ENCODE results near the gene TSPYL2.

TSPYL2 gene

GRCh38 chrX:53078943-53079342 is 3.2 kb upstream of the TSPYL2 start:
- no peak for TF ChIP-seq CTCF (IDR thresholded peaks at IDR 0.05; ENCODE audit: low read depth, low read length, missing control alignments)
- in situ Hi-C loops (cut with HindIII; ENCODE audit: low sequenced_read_pairs), result no loop called here
- no peak for DNase-seq (ENCODE audit: low read depth)

GRCh38 chrX:53080628-53081580 is 1.3 kb upstream of the TSPYL2 start:
- TF ChIP-seq CTCF (IDR thresholded peaks at IDR 0.05; ENCODE audit: low read depth, low read length, missing control alignments), result no peak
- H3K4me3 ChIP-seq (ENCODE audit: low read depth, low read length), result no peak overlapping the region
- in situ Hi-C loops (cut with HindIII; ENCODE audit: low sequenced_read_pairs), result no loop called here
- DNase-seq (ENCODE audit: low read depth), result no peak

More at GRCh38 chrX:53078943-53079342, 3.2 kb upstream of the TSPYL2 start:
- H3K4me3 ChIP-seq (ENCODE audit: low read depth, low read length), result no peak overlapping the region

GRCh38 chrX:53082773-53083616 is 828 bp downstream of the TSPYL2 start:
- TF ChIP-seq CTCF (IDR thresholded peaks at IDR 0.05; ENCODE audit: low read depth, low read length, missing control alignments), result no peak
- in situ Hi-C loops (cut with HindIII; ENCODE audit: low sequenced_read_pairs), result no loop called here
- peak overlapping the region; percentile 69 for H3K4me3 ChIP-seq (ENCODE audit: low read depth, low read length)
- no peak for DNase-seq (ENCODE audit: low read depth)

DNA sequence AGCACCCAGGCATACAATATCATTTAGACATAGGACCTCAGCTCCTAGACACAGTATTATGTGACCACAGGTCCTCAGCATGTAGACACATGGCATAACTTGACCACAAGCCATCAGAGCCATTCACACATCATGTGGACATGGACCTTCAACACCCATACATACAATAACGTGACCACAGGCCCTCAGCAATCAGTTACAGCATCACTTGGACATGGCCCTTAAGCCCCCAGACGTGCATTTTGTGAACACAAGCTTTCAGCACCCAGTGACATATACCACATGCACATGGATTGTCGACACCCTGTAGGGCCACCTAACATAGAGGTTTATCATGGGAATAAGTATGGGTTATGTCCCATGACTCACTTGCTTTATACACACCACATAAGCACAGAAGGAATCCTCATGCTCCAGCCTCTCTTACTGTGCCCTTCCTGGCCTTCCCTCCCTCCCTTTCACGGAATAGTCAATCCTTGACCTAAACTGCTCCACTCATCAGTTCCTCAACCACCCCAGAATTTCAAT is 1.9 kb downstream of the TSPYL2 start:
- no peak overlapping the region for H3K4me3 ChIP-seq (ENCODE audit: low read depth, low read length)
- DNase-seq (ENCODE audit: low read depth), result no peak
- no peak for TF ChIP-seq CTCF (IDR thresholded peaks at IDR 0.05; ENCODE audit: low read depth, low read length, missing control alignments)
- in situ Hi-C loops (cut with HindIII; ENCODE audit: low sequenced_read_pairs), result no loop called here

- no peak for DNase-seq (ENCODE audit: low read depth)
- H3K4me3 ChIP-seq (ENCODE audit: low read depth, low read length), result no peak overlapping the region
- in situ Hi-C loops (cut with HindIII; ENCODE audit: low sequenced_read_pairs), result no loop called here
- TF ChIP-seq CTCF (IDR thresholded peaks at IDR 0.05; ENCODE audit: low read depth, low read length, missing control alignments), result no peak
These were observed 2.7 kb downstream of the TSPYL2 start for GRCh38 chrX:53084863-53085262.

GRCh38 chrX:53085661-53086229 is 3.6 kb downstream of the TSPYL2 start:
- no peak for DNase-seq (ENCODE audit: low read depth)
- in situ Hi-C loops (cut with HindIII; ENCODE audit: low sequenced_read_pairs), result no loop called here
- no peak for TF ChIP-seq CTCF (IDR thresholded peaks at IDR 0.05; ENCODE audit: low read depth, low read length, missing control alignments)
- H3K4me3 ChIP-seq (ENCODE audit: low read depth, low read length), result no peak overlapping the region

All from astrocyte of the cerebellum (primary cell).